Skeletal muscle tissue (tissue), 4 donors: ENCODE results near the gene DNAJC19. TPM values are rescaled to one million over a fixed set of nuclear protein-coding genes. Genes with fewer than 3 reads are reported as not detected.
"Not testable (repeated sequence)": the region's sequence is repeated elsewhere in the genome, so short reads cannot be mapped to it uniquely, and the experiment has no call there.

Source experiments
- H3K27ac ChIP-seq: one replicate; pipeline ENCODE4 v1.7.0; 2013; ENCODE audit warnings: mild to moderate bottlenecking, low read depth, low read length, inconsistent platforms
- H3K27me3 ChIP-seq, 3 donors: one replicate each; pipeline ENCODE4 v1.7.0; 2013; ENCODE audit warnings: low read length in 3 of 3; ENCODE audit not compliant: control insufficient read depth in 3 of 3, insufficient read depth in 3 of 3
- H3K36me3 ChIP-seq, 3 donors: one replicate each; pipeline ENCODE4 v1.7.0; 2013; ENCODE audit warnings: low read length in 3 of 3; ENCODE audit not compliant: control insufficient read depth in 3 of 3, insufficient read depth in 3 of 3
- H3K4me1 ChIP-seq, 3 donors: one replicate each; pipeline ENCODE4 v1.7.0; 2013; ENCODE audit warnings: low read length in 3 of 3, mild to moderate bottlenecking in 3 of 3; ENCODE audit not compliant: control insufficient read depth in 3 of 3, insufficient read depth in 3 of 3
- H3K4me3 ChIP-seq, 3 donors: one replicate each; pipeline ENCODE4 v1.7.0; 2013; ENCODE audit warnings: low read length in 3 of 3
- H3K9ac ChIP-seq, 3 donors: one replicate each; pipeline ENCODE4 v1.7.0; 2013; ENCODE audit warnings: low read length in 3 of 3, mild to moderate bottlenecking in 3 of 3, moderate library complexity in 2 of 3, low read depth in 1 of 3
- H3K9me3 ChIP-seq, 3 donors: one replicate each; pipeline ENCODE4 v1.7.0; 2013; ENCODE audit warnings: low read length in 3 of 3; ENCODE audit not compliant: control insufficient read depth in 3 of 3
- total RNA-seq: library from RNA; depleted of rRNA; stranded (reverse); fragments of >200 nt; gene quantifications from one replicate; pipeline ENCODE4 v1.2.3, GENCODE V29; 2014
- donor health status: Osteomylitis.

The DNAJC19 gene
- total RNA-seq, 1 donor from 2014 or later = 26.1 TPM

DNA sequence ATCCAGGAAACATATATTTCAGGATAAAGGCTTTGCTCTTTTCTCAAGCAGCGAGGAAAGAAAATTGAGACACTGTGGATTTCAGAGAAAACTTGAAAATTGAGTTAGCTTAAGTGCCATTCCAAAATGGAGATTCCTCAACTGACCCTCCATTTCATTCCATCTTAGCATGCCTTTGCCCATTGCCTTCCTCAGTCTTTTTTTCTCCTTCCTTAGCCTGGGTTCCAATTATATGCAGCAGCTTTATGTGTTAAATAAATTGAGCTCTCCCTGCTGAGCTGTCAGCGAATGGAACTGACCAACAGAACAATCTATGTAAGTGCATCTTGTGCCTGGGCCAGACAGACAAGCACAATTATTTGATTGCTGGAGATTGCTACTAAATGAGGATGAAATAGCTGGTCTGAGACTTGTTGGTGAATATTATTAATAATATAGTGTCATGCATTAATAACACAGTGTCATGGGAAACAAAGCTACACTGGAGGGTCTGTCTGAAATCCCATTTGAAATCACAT lies 6.9 kb upstream of the DNAJC19 start:
- Histone ChIP-seq H3K4me1 (no peaks in the 10 kb centered on the region), H3K9ac (no peak overlapping the region), H3K27ac (no peak overlapping the region), H3K27me3 (no peaks in the 10 kb centered on the region), H3K36me3 (no peaks in the 10 kb centered on the region), H3K9me3 (no peaks in the 10 kb centered on the region), H3K4me3 (no peak overlapping the region)

DNA sequence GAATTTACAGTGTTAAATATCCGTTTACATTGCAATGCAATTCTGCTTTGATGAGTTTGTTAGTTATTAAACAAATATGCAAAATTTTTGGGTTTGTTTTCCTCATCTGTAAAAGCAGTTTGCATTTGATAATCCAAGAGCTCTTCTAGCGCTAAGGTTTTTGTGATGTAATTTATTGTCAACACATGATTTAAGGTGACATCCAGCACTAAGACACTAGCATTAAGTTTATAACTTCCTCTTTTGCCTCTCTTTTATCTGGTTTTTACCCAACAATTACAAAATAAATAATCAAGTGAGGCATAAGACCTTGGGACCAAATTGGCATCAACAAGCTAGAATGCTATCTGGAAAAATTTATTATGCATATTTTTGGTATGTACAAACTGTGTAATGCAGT lies 969 bp upstream of the DNAJC19 start:
- H3K9me3 ChIP-seq = no peaks in the 10 kb centered on the region
- peaks cover 11 to 16% (median 12%) of the 10 kb centered on the region in 3 donors for H3K4me1 ChIP-seq
- H3K27me3 ChIP-seq = no peaks in the 10 kb centered on the region
- peak overlapping the region in 2 of 3 donors; percentile 84 to 97 for H3K9ac ChIP-seq
- peaks cover 8 to 20% (median 15%) of the 10 kb centered on the region in 3 donors for H3K36me3 ChIP-seq
- peak overlapping the region; percentile 82 for H3K27ac ChIP-seq
- peak overlapping the region; percentile 85 to 95 (median 87) for H3K4me3 ChIP-seq

DNA sequence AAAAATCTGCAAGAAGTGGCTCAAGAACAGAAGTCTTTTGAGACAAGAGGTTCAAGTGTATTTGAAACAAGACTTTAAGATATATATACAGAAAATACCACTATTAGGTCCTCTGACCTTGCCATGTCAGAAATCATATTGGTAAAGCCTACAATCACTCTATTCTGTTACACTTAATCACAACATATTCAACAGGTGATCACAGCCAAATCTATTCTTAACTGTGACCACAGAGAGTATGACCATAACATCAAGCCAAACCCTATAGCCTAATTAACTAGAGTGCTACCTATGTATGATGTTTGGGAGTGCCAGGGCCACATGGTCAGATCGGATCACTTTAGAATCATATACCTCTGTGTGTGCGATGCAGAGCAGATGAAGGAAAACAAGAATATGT lies 2.2 kb downstream of the DNAJC19 start:
- peaks cover 11 to 16% (median 12%) of the 10 kb centered on the region in 3 donors for H3K4me1 ChIP-seq
- H3K4me3 ChIP-seq = no peak overlapping the region
- H3K9me3 ChIP-seq = no peaks in the 10 kb centered on the region
- no peaks in the 10 kb centered on the region for H3K27me3 ChIP-seq
- no peak overlapping the region for H3K9ac ChIP-seq
- peak overlapping the region; percentile 16 for H3K27ac ChIP-seq
- H3K36me3 ChIP-seq = peaks cover 8 to 31% (median 21%) of the 10 kb centered on the region in 3 donors

DNA sequence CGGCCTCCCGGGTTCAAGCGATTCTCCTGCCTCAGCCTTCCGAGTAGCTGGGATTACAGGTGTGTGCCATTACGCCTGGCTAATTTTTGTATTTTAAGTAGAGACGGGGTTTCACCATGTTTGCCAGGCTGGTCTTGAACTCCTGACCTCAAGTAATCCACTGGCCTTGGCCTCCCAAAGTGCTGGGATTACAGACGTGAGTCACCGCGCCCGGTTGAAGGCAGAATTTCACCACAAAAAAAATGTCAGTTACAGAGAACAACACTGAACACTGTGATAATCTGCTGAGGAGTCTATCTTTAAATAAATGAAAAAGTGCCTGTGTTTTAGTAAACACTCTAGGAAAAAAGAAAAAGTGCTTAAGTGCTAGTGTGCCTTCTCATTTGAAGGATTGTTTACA lies 3.2 kb downstream of the DNAJC19 start:
- peaks cover 12 to 19% (median 19%) of the 10 kb centered on the region in 3 donors for H3K4me1 ChIP-seq
- H3K9me3 ChIP-seq, H3K9ac ChIP-seq, H3K27me3 ChIP-seq, H3K4me3 ChIP-seq, H3K27ac ChIP-seq: not testable (repeated sequence)
- H3K36me3 ChIP-seq = peaks cover 8 to 33% (median 21%) of the 10 kb centered on the region in 3 donors

DNA sequence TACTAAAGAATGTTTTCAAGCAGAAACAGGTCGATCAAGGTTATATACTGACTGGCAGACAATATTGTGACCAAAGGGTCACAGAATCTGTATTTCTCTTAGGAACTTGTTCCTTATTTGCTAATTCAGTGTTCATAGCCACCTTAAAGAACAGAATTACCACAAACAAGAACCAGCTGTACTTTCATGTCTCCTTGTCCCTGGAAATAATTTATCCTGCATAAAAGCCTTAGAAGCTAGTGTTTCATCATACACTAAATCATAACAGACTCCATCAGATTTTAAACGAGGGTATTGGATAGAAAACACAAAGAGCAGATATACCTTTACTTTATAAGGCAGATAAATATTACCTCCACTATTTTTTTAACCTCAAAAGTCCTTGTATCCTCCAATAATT lies 6.4 kb downstream of the DNAJC19 start:
- H3K4me1 ChIP-seq = peaks cover 15 to 25% (median 22%) of the 10 kb centered on the region in 3 donors
- H3K27me3 ChIP-seq = no peaks in the 10 kb centered on the region
- H3K9ac ChIP-seq = no peak overlapping the region
- H3K4me3 ChIP-seq = no peak overlapping the region
- peaks cover 5 to 40% (median 24%) of the 10 kb centered on the region in 3 donors for H3K36me3 ChIP-seq
- no peak overlapping the region for H3K27ac ChIP-seq
- no peaks in the 10 kb centered on the region for H3K9me3 ChIP-seq

DNA sequence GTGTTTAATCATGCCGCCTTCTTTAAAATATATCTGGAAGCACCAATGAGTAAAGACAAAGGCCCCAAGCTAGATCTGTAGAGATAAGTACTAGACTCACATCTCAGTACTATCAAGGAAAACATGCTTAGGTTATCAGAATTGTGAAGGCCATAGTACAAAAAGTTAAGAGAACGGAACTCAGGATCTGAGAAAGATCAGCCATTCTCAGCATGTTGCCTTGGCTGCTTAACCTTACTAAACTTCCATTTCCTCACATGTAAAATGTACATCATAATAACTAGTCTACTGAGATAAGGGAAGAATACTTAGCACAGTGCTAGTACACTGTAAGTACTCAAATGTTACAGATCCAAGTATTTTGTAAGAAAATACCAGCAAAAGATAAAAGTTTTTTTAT lies 7.6 kb downstream of the DNAJC19 start:
- Histone ChIP-seq H3K9me3 (no peaks in the 10 kb centered on the region), H3K4me1 (peaks cover 5 to 16% (median 14%) of the 10 kb centered on the region in 3 donors), H3K27ac (peak overlapping the region; percentile 80), H3K9ac (no peak overlapping the region), H3K4me3 (no peak overlapping the region), H3K36me3 (peaks cover 0 to 32% (median 16%) of the 10 kb centered on the region in 3 donors), H3K27me3 (no peaks in the 10 kb centered on the region)

DNA sequence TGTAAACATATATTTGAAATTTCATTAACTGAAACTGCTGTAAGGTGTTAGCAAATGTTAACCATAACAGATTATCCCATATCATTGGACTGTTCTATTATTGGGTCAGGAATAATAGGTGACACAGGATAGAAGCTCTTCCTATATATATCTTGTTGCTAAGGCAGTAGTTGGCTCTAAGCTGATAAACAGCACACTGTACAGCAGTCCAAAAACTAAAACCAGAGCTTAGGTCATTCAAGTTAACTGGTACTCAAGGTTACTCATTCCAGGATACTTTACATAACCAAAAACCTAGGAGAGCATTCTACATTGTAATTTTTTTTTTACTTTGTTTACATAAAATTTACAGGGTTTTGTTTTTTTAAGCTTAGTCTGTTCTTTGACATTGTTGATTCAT lies 8.9 kb downstream of the DNAJC19 start:
- peak overlapping the region in 1 of 3 donors; percentile 14 for H3K4me3 ChIP-seq
- no peaks in the 10 kb centered on the region for H3K9me3 ChIP-seq
- H3K9ac ChIP-seq = peak overlapping the region in 2 of 3 donors; percentile 17 to 38
- H3K4me1 ChIP-seq = peaks cover 5 to 16% (median 14%) of the 10 kb centered on the region in 3 donors
- H3K36me3 ChIP-seq = peaks cover 0 to 31% (median 15%) of the 10 kb centered on the region in 3 donors
- H3K27ac ChIP-seq = peak overlapping the region; percentile 80
- no peaks in the 10 kb centered on the region for H3K27me3 ChIP-seq

DNA sequence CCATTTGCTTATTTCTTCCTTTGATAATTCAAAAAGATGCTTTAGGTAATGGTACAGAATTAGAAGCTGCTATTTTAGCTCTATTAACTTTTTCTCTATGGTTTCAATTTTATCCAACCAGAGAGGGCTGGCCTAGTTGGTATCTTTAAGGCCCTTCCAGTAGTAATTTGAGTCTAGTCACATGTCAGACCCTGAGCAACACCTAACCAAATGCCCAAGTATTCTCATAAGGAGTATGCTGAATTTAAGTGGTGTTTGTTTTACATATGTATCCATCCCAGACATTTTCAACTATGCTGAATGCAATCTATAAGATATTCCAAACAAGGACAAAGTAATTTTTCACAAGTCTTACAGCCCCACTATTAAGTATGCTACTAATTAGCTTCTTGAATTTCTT lies 9.6 kb downstream of the DNAJC19 start:
- Histone ChIP-seq H3K27me3 (no peaks in the 10 kb centered on the region), H3K9me3 (no peaks in the 10 kb centered on the region), H3K4me3 (no peak overlapping the region), H3K4me1 (peaks cover 5 to 16% (median 14%) of the 10 kb centered on the region in 3 donors), H3K27ac (peak overlapping the region; percentile 72), H3K9ac (no peak overlapping the region), H3K36me3 (peaks cover 0 to 28% (median 11%) of the 10 kb centered on the region in 3 donors)

DNA sequence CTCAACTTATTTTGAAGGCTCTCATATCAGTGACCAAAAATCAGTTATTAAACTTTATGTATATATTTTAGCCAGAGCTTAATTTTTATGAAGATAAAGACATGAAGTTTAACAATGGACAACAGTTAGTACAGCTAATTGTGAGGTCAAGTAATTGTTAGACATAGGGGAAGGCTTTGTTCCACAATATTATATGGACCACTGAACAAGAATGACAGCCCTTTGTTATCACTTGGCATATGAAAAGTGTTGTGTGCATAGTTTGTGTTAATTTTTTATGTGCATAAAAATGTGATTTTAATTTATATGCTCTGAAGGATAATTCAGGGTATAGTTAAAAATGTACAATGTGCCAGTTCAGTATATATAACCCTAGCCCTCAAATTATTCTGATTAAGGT lies 12.0 kb downstream of the DNAJC19 start:
- no peaks in the 10 kb centered on the region for H3K9me3 ChIP-seq
- H3K36me3 ChIP-seq = peaks cover 9 to 33% (median 19%) of the 10 kb centered on the region in 3 donors
- no peak overlapping the region for H3K9ac ChIP-seq
- H3K27ac ChIP-seq = no peak overlapping the region
- no peaks in the 10 kb centered on the region for H3K27me3 ChIP-seq
- no peak overlapping the region for H3K4me3 ChIP-seq
- peaks cover 5 to 16% (median 14%) of the 10 kb centered on the region in 3 donors for H3K4me1 ChIP-seq

DNA sequence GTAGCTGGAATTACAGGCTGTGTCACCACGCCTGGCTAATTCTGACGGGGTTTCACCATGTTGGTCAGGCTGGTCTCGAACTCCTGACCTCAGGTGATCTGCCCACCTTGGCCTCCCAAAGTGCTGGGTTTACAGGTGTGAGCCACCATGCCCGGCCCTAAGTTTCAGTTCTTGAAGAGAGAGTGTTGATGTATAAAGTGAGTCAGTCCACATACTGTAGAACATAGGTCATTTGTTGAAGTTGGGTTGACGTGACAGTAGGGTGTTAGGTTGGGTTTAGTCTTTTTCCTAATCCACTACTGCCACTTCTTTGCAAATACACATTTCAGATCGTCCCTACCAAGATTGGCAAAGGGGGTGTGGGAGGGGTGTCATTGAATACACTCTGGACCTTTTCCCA lies 15.2 kb downstream of the DNAJC19 start:
- H3K27ac ChIP-seq = no peak overlapping the region
- no peaks in the 10 kb centered on the region for H3K27me3 ChIP-seq
- peaks cover 19 to 56% (median 37%) of the 10 kb centered on the region in 3 donors for H3K36me3 ChIP-seq
- H3K4me1 ChIP-seq = peaks cover 0 to 5% (median 3%) of the 10 kb centered on the region in 3 donors
- H3K9ac ChIP-seq = no peak overlapping the region
- no peak overlapping the region for H3K4me3 ChIP-seq
- no peaks in the 10 kb centered on the region for H3K9me3 ChIP-seq
